Fibroblast of lung (primary cell): ENCODE measurements around the gene WDR45B. TPM values are rescaled to one million over a fixed set of nuclear protein-coding genes. Genes with fewer than 3 reads are reported as not detected.
A peak's percentile ranks its signal among the peaks of the same experiment; 100 is the strongest.

ENCODE experiments used
- DNase-seq, 2 donors: peaks; one replicate each; pipeline versions ENCODE4 v3.0.0 to v3.0.0-alpha.2; 2010; ENCODE audit warnings: low read depth in 2 of 2
- H2AFZ ChIP-seq: 2 replicates; pipeline ENCODE4 v1.5.1; 2012; ENCODE audit warnings: low read length, control low read depth, inconsistent platforms
- H3K27ac ChIP-seq: 2 replicates; pipeline ENCODE4 v1.5.1; 2011; ENCODE audit warnings: low read length, control low read depth; ENCODE audit not compliant: insufficient read depth
- H3K27me3 ChIP-seq: 2 replicates; pipeline ENCODE4 v1.5.1; 2011; ENCODE audit warnings: mild to moderate bottlenecking, low read length; ENCODE audit not compliant: control insufficient read depth, insufficient read depth
- H3K36me3 ChIP-seq: 2 replicates; pipeline ENCODE4 v1.5.1; 2011; ENCODE audit warnings: low read length; ENCODE audit not compliant: control insufficient read depth, insufficient read depth
- H3K4me1 ChIP-seq: 2 replicates; pipeline ENCODE4 v1.5.1; 2011; ENCODE audit warnings: low read length; ENCODE audit not compliant: control insufficient read depth, insufficient read depth; ENCODE audit errors: extremely low read depth
- H3K4me2 ChIP-seq: 2 replicates; pipeline ENCODE4 v1.5.1; 2011; ENCODE audit warnings: low read length, control low read depth; ENCODE audit not compliant: insufficient read depth; ENCODE audit errors: extremely low read depth
- H3K4me3 ChIP-seq, 4 experiments: fragments of 200-600 bp in 1 of 4; sonication (generic) in 1 of 4; replicated peaks in 1 of 4; 2 replicates each; pipeline ENCODE4 v1.5.1; 2011 to 2016; ENCODE audit warnings: low read length in 4 of 4, low read depth in 3 of 4, mild to moderate bottlenecking in 3 of 4, control low read depth in 2 of 4, inconsistent platforms in 1 of 4, mixed read lengths in 1 of 4; ENCODE audit not compliant: insufficient read depth in 1 of 4; ENCODE audit errors: control extremely low read depth in 1 of 4
- H3K79me2 ChIP-seq: 2 replicates; pipeline ENCODE4 v1.5.1; 2012; ENCODE audit warnings: mild to moderate bottlenecking, low read length, inconsistent platforms; ENCODE audit not compliant: control insufficient read depth, insufficient read depth
- H3K9ac ChIP-seq: 2 replicates; pipeline ENCODE4 v1.5.1; 2011; ENCODE audit warnings: mild to moderate bottlenecking, low read length, control low read depth; ENCODE audit not compliant: insufficient read depth
- H3K9me3 ChIP-seq: 2 replicates; pipeline ENCODE4 v1.5.1; 2012; ENCODE audit warnings: low read depth, low read length; ENCODE audit not compliant: control insufficient read depth, insufficient read depth
- H4K20me1 ChIP-seq: 2 replicates; pipeline ENCODE4 v1.5.1; 2011; ENCODE audit warnings: low read length; ENCODE audit not compliant: control insufficient read depth, insufficient read depth; ENCODE audit errors: extremely low read depth
- CTCF ChIP-seq, 2 donors: IDR thresholded peaks in 1 of 2; conservative IDR thresholded peaks in 1 of 2; 1 replicate in 1 of 2; 2 replicates in 1 of 2; pipeline ENCODE4 v1.5.1; 2011 to 2012; ENCODE audit warnings: low read length in 2 of 2, control low read depth in 1 of 2, inconsistent platforms in 1 of 2, low read depth in 1 of 2, mild to moderate bottlenecking in 1 of 2
- EZH2 ChIP-seq: IDR thresholded peaks from 2 replicates; pipeline ENCODE4 v1.5.1; 2012; ENCODE audit warnings: low read length, control low read depth, mild to moderate bottlenecking; ENCODE audit errors: missing control alignments
- polyA minus RNA-seq: library from RNA; depleted of rRNA, polyadenylated mRNA; stranded (reverse); fragments of >200 nt; gene quantifications from 2 replicates; pipeline ENCODE4 v1.2.3, GENCODE V29; 2011; ENCODE audit warnings: low replicate concordance
- polyA plus RNA-seq, 2 donors: library from polyadenylated mRNA; depleted of rRNA in 1 of 2; stranded (reverse) in 1 of 2; unstranded in 1 of 2; fragments of >200 nt; gene quantifications; 2 replicates each; pipeline ENCODE4 v1.2.1, GENCODE V29; 2011 to 2012; ENCODE audit warnings: missing spikeins in 1 of 2
- total RNA-seq: library from RNA; depleted of rRNA; stranded (reverse); fragments of >200 nt; gene quantifications from 2 replicates; pipeline ENCODE4 v1.2.1, GENCODE V29; 2014

The WDR45B gene
- total RNA-seq (51.6 and 66.2 TPM in 2 replicates), polyA plus RNA-seq (80.9 and 95.2 TPM in 2 replicates), polyA minus RNA-seq (39.5 and 55.5 TPM in 2 replicates)
- 62.2 and 64.4 TPM in 2 replicates for polyA plus RNA-seq (2012)

GRCh38 chr17:82648165-82648668, at the start of gene WDR45B:
TSS of gene WDR45B (minus strand) at chr17:82648444. CDS start at chr17:82648340, 104 bp downstream.
- Histone ChIP-seq H3K79me2 (peaks cover 48% of the 10 kb centered on the region), H3K4me2 (peak within 1 kb of the TSS; percentile 89), H3K27ac (peak within 1 kb of the TSS; percentile 98), H3K36me3 (no peaks in the 10 kb centered on the region), H3K4me3 (peak within 1 kb of the TSS; percentile 52 to 97 (median 78)), H3K27me3 (no peaks in the 10 kb centered on the region), H3K4me1 (peaks cover 6% of the 10 kb centered on the region), H4K20me1 (no peaks in the 10 kb centered on the region), H3K9ac (peak within 1 kb of the TSS; percentile 99), H3K9me3 (no peaks in the 10 kb centered on the region), H2AFZ (peak within 1 kb of the TSS; percentile 68)
- TF ChIP-seq CTCF (conservative IDR thresholded peaks at IDR 0.05 in 1 of 2, IDR thresholded peaks at IDR 0.05 in 1 of 2; ENCODE audit: low read depth in 1 of 2, low read length in 2 of 2) (no peak), EZH2 (no peak)
- DNase-seq: peak; percentile 98

GRCh38 chr17:82697808-82698064, 49.5 kb upstream of the WDR45B start:
- peak overlapping the region in 3 of 4 experiments; percentile 28 to 62 (median 38) for H3K4me3 ChIP-seq
- no peak for DNase-seq
- peak overlapping the region; percentile 94 for H3K4me2 ChIP-seq
- peak overlapping the region; percentile 30 for H3K9ac ChIP-seq
- H3K4me1 ChIP-seq: peaks cover 5% of the 10 kb centered on the region
- H3K27ac ChIP-seq: no peak overlapping the region
- no peaks in the 10 kb centered on the region for H3K36me3 ChIP-seq
- no peak overlapping the region for H2AFZ ChIP-seq
- no peaks in the 10 kb centered on the region for H4K20me1 ChIP-seq
- no peaks in the 10 kb centered on the region for H3K9me3 ChIP-seq
- H3K27me3 ChIP-seq: peaks cover 6% of the 10 kb centered on the region
- no peaks in the 10 kb centered on the region for H3K79me2 ChIP-seq
- TF ChIP-seq CTCF (conservative IDR thresholded peaks at IDR 0.05 in 1 of 2, IDR thresholded peaks at IDR 0.05 in 1 of 2; ENCODE audit: low read depth in 1 of 2, low read length in 2 of 2) (no peak), EZH2 (no peak)

- Histone ChIP-seq H3K4me3 (peak overlapping the region; percentile 5 to 62 (median 33)), H3K27ac (no peak overlapping the region), H3K79me2 (no peaks in the 10 kb centered on the region), H2AFZ (no peak overlapping the region), H3K4me1 (peaks cover 5% of the 10 kb centered on the region), H3K36me3 (no peaks in the 10 kb centered on the region), H3K4me2 (peak overlapping the region; percentile 94), H3K9ac (no peak overlapping the region), H3K9me3 (no peaks in the 10 kb centered on the region), H3K27me3 (peaks cover 6% of the 10 kb centered on the region), H4K20me1 (no peaks in the 10 kb centered on the region)
- TF ChIP-seq CTCF (conservative IDR thresholded peaks at IDR 0.05 in 1 of 2, IDR thresholded peaks at IDR 0.05 in 1 of 2; ENCODE audit: low read depth in 1 of 2, low read length in 2 of 2): no peak
- no peak for TF ChIP-seq EZH2
- DNase-seq: no peak
Measured at GRCh38 chr17:82696916-82697807, 48.9 kb upstream of the WDR45B start.
